SK-N-SH (cell line): ENCODE results near the gene CELF4. TPM values are rescaled to one million over a fixed set of nuclear protein-coding genes. Genes with fewer than 3 reads are reported as not detected.

Experiments
- CTCF ChIA-PET: fragments of 300-600, 350-600 bp; formaldehyde crosslinking; extraction: SDS; loops from one replicate; lab custom pipeline; 2021; lab: Yijun Ruan, JAX
- POLR2A ChIA-PET: fragments of 350-600 bp; sonication (Branson Sonifier 250); formaldehyde crosslinking; extraction: SDS; loops from one replicate; lab custom pipeline; 2020; ENCODE audit warnings: antibody characterized with exemption, inconsistent platforms; lab: Yijun Ruan, JAX
- DNase-seq: peaks from one replicate; pipeline ENCODE4 v3.0.0; 2012
- H2AFZ ChIP-seq: fragments of 200-600 bp; sonication (generic); 2 replicates; pipeline ENCODE4 v1.8.1; 2016; ENCODE audit warnings: antibody characterized with exemption, mild to moderate bottlenecking, low read depth
- H3F3A ChIP-seq: fragments of 200-600 bp; sonication (generic); replicated peaks from 2 replicates; pipeline ENCODE3; 2016; ENCODE audit warnings: antibody characterized with exemption, mild to moderate bottlenecking; ENCODE audit not compliant: insufficient read depth
- H3K27ac ChIP-seq, 2 experiments: fragments of 200-500 bp in 1 of 2; fragments of 200-600 bp in 1 of 2; sonication (Bioruptor generic) in 1 of 2; sonication (generic), shearing (Covaris generic) in 1 of 2; 2 replicates each; pipeline versions ENCODE4 v1.5.1 to v1.6.1; 2014 to 2016; ENCODE audit warnings: low read depth in 2 of 2, inconsistent platforms in 1 of 2, low read length in 1 of 2, mild to moderate bottlenecking in 1 of 2, mixed read lengths in 1 of 2
- H3K27me3 ChIP-seq: fragments of 200-600 bp; sonication (generic), shearing (Covaris generic); 2 replicates; pipeline ENCODE4 v1.6.1; 2016; ENCODE audit warnings: mixed run types; ENCODE audit not compliant: insufficient read depth
- H3K36me3 ChIP-seq, 2 experiments: fragments of 200-500 bp in 1 of 2; fragments of 200-600 bp in 1 of 2; sonication (Bioruptor generic) in 1 of 2; sonication (generic) in 1 of 2; replicated peaks in 1 of 2; 2 replicates each; pipeline versions ENCODE3 to v1.5.1; 2014 to 2016; ENCODE audit warnings: low read length in 1 of 2, mild to moderate bottlenecking in 1 of 2; ENCODE audit not compliant: insufficient read depth in 2 of 2, control insufficient read depth in 1 of 2
- H3K4me1 ChIP-seq, 2 experiments: fragments of 200-500 bp in 1 of 2; fragments of 200-600 bp in 1 of 2; sonication (Bioruptor generic) in 1 of 2; sonication (generic), shearing (Covaris generic) in 1 of 2; 2 replicates each; pipeline versions ENCODE4 v1.5.1 to v1.6.1; 2014 to 2016; ENCODE audit warnings: low read depth in 1 of 2, low read length in 1 of 2, mixed run types in 1 of 2; ENCODE audit not compliant: insufficient read depth in 2 of 2, control insufficient read depth in 1 of 2
- H3K4me2 ChIP-seq: fragments of 200-600 bp; sonication (generic), shearing (Covaris generic); 2 replicates; pipeline ENCODE4 v1.6.1; 2017; ENCODE audit warnings: mixed run types
- H3K4me3 ChIP-seq, 2 experiments: fragments of 200-500 bp in 1 of 2; fragments of 200-600 bp in 1 of 2; sonication (Bioruptor generic) in 1 of 2; sonication (generic), shearing (Covaris generic) in 1 of 2; 2 replicates each; pipeline versions ENCODE4 v1.5.1 to v1.8.1; 2014 to 2016; ENCODE audit warnings: low read depth in 2 of 2, inconsistent platforms in 1 of 2, low read length in 1 of 2, mild to moderate bottlenecking in 1 of 2, mixed read lengths in 1 of 2, moderate library complexity in 1 of 2
- H3K79me2 ChIP-seq: fragments of 200-600 bp; sonication (generic); 2 replicates; pipeline ENCODE4 v1.8.1; 2017; ENCODE audit warnings: mild to moderate bottlenecking; ENCODE audit not compliant: insufficient read depth
- H3K9ac ChIP-seq: fragments of 200-600 bp; sonication (generic); 2 replicates; pipeline ENCODE4 v1.6.1; 2017; ENCODE audit warnings: mixed run types
- H3K9me2 ChIP-seq: fragments of 200-600 bp; sonication (generic); 2 replicates; pipeline ENCODE4 v1.6.1; 2017; ENCODE audit warnings: mixed run types
- H3K9me3 ChIP-seq: fragments of 200-600 bp; sonication (generic); 2 replicates; pipeline ENCODE4 v1.6.1; 2017; ENCODE audit warnings: mixed run types, mild to moderate bottlenecking, moderate library complexity
- H4K20me1 ChIP-seq: fragments of 200-600 bp; sonication (generic); 2 replicates; pipeline ENCODE4 v1.6.1; 2017; ENCODE audit warnings: mild to moderate bottlenecking, mixed run types; ENCODE audit not compliant: insufficient read depth
- CTCF ChIP-seq: fragments of 200-600 bp; sonication (generic); IDR thresholded peaks from 2 replicates; pipeline ENCODE4 v1.6.1; 2017; ENCODE audit warnings: antibody characterized with exemption, mild to moderate bottlenecking, moderate library complexity
- EP300 ChIP-seq, 2 experiments: IDR thresholded peaks; 2 replicates each; pipeline versions ENCODE4 v1.4.0 to v1.6.1; 2012; ENCODE audit warnings: borderline replicate concordance in 1 of 2, low read depth in 1 of 2, low read length in 1 of 2
- EZH2phosphoT487 ChIP-seq: fragments of 200-600 bp; sonication (generic); IDR thresholded peaks from 2 replicates; pipeline ENCODE4 v1.6.1; 2017; ENCODE audit warnings: low read depth, mixed run types, mild to moderate bottlenecking, antibody characterized with exemption, moderate library complexity, borderline replicate concordance
- FOSL2 ChIP-seq: IDR thresholded peaks from 2 replicates; pipeline ENCODE4 v1.4.0; 2012; ENCODE audit warnings: low read depth, mild to moderate bottlenecking, moderate library complexity, borderline replicate concordance
- IRF3 ChIP-seq: fragments of 150-350 bp; IDR thresholded peaks from 2 replicates; pipeline ENCODE4 v1.6.1; 2016; ENCODE audit warnings: mild to moderate bottlenecking, low read depth, low read length
- POLR2AphosphoS5 ChIP-seq: IDR thresholded peaks from 2 replicates; pipeline ENCODE4 v1.6.1; 2012; ENCODE audit warnings: low read depth, low read length
- REST ChIP-seq: IDR thresholded peaks from 2 replicates; pipeline ENCODE4 v1.6.1; 2012; ENCODE audit warnings: mild to moderate bottlenecking, low read depth, low read length, moderate library complexity
- RFX5 ChIP-seq: IDR thresholded peaks from 2 replicates; pipeline ENCODE4 v1.6.1; 2012; ENCODE audit warnings: mild to moderate bottlenecking, improper control_type of control experiment, low read length
- SMC3 ChIP-seq: IDR thresholded peaks from 2 replicates; pipeline ENCODE4 v1.6.1; 2012; ENCODE audit warnings: low read depth, low read length, improper control_type of control experiment
- USF1 ChIP-seq: IDR thresholded peaks from 2 replicates; pipeline ENCODE4 v1.4.0; 2012; ENCODE audit warnings: low read depth, borderline replicate concordance
- ZBTB33 ChIP-seq: IDR thresholded peaks from 2 replicates; pipeline ENCODE4 v1.4.0; 2012; ENCODE audit warnings: low read depth, borderline replicate concordance
- WGBS: methylation state at CpG from one replicate; pipeline ENCODE4 v1.1.6; 2017; ENCODE audit warnings: low lambda C conversion rate; 5-methylcytosine and 5-hydroxymethylcytosine counted together
- polyA plus RNA-seq, 3 experiments: library from polyadenylated mRNA; depleted of rRNA; stranded (reverse); fragments of >200 nt; gene quantifications; 2 replicates each; pipeline ENCODE4 v1.2.3, GENCODE V29; 2012

The CELF4 gene
- polyA plus RNA-seq, 1 of the 3 experiments (the other 2 are of a cell fraction) = 0.26 TPM

GRCh38 chr18:37598396-37598795 is 32.8 kb upstream of the CELF4 start:
- Histone ChIP-seq H3K79me2 (no peaks in the 10 kb centered on the region), H3K9ac (no peak overlapping the region), H4K20me1 (no peaks in the 10 kb centered on the region), H3K27ac (no peak overlapping the region), H3K9me2 (peaks cover 3% of the 10 kb centered on the region; the same call in 1 of the 2 replicates), H3K4me2 (no peak overlapping the region), H3K4me3 (no peak overlapping the region), H2AFZ (no peak overlapping the region), H3F3A (no peaks in the 10 kb centered on the region), H3K9me3 (no peaks in the 10 kb centered on the region), H3K36me3 (no peaks in the 10 kb centered on the region), H3K4me1 (no peaks in the 10 kb centered on the region; a peak in 1 of 4 replicates), H3K27me3 (no peaks in the 10 kb centered on the region)
- ChIA-PET POLR2A (no interaction called here), CTCF (no interaction called here)
- TF ChIP-seq REST (no peak), FOSL2 (no peak), ZBTB33 (no peak), USF1 (no peak), SMC3 (no peak), EZH2phosphoT487 (no peak), IRF3 (no peak), RFX5 (no peak), EP300 (IDR thresholded peaks at IDR 0.05; ENCODE audit: borderline replicate concordance in 1 of 2, low read depth in 1 of 2, low read length in 1 of 2) (no peak), POLR2AphosphoS5 (no peak), CTCF (no peak)
- 34% methylated on average over 5 of the region's 5 CpGs for WGBS
- DNase-seq = no peak
